Ishikawa (cell line): ENCODE data around the gene PBX2.

Experiments used
- CREB1 ChIP-seq: IDR thresholded peaks from 2 replicates; pipeline ENCODE4 v1.6.1; 2012; ENCODE audit warnings: low read depth
- TEAD4 ChIP-seq: IDR thresholded peaks from 2 replicates; pipeline ENCODE4 v1.6.1; 2012
- YY1 ChIP-seq: IDR thresholded peaks from 2 replicates; pipeline ENCODE4 v1.6.1; 2012; ENCODE audit warnings: low read depth

DNA sequence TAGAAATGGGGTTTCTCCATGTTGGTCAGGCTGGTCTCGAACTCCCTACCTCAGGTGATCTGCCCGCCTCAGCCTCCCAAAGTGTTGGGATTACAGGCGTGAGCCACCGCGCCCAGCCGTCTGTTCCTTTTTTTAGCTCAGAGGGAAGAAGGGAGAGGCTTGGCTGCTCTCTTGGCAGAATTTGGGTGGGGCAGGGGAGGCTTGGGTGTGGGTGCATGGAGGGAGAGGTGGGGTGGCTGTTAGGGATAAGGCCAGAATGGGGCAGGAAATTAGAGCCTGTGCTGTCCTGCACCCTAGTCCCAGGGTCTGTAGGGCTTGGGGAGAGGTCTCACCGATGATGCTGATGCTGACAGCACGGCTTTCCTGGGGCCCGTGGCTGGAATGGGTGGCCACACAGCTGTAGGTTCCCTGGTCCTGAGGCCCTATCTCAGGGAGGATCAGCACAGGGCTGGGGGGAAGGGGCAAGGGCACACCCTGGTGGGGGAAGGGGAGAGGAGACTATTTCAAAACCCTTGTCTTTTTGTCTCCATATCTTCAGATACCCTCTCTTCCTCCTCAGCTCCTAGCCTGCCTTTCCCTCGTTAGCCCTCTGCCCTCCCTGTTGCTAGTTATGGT lies 8.0 kb downstream of the PBX2 start:
- TF ChIP-seq CREB1 (no peak), TEAD4 (no peak), YY1 (no peak)
